HFF-Myc (cell line): ENCODE measurements around the gene CCNY.

ENCODE experiments used
- DNase-seq: peaks from one replicate; pipeline ENCODE4 v3.0.0-alpha.2; 2011; ENCODE audit warnings: low read depth; ENCODE audit errors: extremely low read depth
- H3K4me3 ChIP-seq: replicated peaks from 2 replicates; pipeline ENCODE4 v1.5.1; 2011; ENCODE audit warnings: low read depth, mild to moderate bottlenecking, control low read depth, low read length
- TF ChIP-seq, protein P1 (sequence below): IDR thresholded peaks from 2 replicates; pipeline ENCODE4 v1.5.1; 2012; ENCODE audit warnings: mild to moderate bottlenecking, low read depth, low read length, control low read depth; ENCODE audit errors: missing control alignments

The CCNY gene

DNA sequence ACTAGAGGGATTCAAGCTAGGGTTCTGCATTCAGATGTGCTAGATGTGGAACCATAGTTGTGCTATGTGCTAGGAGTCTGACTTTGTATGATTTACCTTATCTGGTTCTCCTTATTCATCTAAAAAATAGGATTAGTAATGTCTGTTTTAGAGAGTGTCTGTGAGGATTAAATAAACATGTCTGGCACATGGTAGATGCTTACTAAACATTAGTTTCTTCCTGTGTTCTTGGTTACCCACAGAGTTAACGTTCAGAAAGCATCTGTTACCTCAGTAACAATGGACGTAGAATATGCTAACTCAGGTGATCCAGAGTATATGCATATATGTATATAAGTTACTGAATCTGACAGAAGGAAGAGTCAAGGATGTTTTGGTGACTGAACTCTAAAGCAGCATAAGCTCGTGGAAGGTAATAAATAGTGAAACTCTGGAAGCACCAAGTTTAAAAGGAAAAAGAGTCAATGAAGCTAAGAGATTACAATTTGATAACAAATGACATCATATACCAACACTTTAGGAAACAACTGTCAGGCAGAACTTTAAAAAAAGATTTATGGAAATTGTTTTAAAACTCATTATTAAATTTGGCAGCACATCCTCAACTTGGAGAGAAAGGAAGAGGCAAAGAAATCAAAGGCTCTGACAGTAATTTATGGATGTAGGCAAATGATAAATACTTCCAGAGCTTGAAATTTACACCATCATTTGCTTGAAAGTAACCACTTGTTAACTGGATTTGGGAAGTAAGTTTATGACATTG lies 127.0 kb downstream of the CCNY start:
- TF ChIP-seq, protein P1, sequence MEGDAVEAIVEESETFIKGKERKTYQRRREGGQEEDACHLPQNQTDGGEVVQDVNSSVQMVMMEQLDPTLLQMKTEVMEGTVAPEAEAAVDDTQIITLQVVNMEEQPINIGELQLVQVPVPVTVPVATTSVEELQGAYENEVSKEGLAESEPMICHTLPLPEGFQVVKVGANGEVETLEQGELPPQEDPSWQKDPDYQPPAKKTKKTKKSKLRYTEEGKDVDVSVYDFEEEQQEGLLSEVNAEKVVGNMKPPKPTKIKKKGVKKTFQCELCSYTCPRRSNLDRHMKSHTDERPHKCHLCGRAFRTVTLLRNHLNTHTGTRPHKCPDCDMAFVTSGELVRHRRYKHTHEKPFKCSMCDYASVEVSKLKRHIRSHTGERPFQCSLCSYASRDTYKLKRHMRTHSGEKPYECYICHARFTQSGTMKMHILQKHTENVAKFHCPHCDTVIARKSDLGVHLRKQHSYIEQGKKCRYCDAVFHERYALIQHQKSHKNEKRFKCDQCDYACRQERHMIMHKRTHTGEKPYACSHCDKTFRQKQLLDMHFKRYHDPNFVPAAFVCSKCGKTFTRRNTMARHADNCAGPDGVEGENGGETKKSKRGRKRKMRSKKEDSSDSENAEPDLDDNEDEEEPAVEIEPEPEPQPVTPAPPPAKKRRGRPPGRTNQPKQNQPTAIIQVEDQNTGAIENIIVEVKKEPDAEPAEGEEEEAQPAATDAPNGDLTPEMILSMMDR, result no peak
- no peak for DNase-seq
- no peak overlapping the region for H3K4me3 ChIP-seq

DNA sequence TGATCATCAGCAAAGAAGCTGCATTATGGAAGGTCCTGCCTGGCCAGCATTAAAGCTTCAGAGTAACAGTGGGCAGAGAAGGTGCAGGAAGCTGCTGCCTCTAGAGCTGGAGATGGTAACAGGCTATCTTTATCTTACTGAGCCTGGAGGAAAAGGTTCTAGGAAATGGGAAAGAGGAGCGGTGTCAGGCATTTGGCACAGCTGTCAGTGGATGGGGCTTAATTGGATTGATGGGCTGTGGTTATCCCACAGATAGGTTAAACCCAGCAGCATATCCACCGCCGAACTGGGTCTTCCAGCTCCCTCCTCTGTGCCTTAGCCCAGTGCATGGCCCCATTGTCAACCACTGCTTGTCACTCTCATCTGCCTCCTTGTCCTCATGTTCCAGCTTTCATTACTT lies 127.6 kb downstream of the CCNY start:
- TF ChIP-seq, protein P1, result no peak
- no peak overlapping the region for H3K4me3 ChIP-seq
- no peak for DNase-seq

DNA sequence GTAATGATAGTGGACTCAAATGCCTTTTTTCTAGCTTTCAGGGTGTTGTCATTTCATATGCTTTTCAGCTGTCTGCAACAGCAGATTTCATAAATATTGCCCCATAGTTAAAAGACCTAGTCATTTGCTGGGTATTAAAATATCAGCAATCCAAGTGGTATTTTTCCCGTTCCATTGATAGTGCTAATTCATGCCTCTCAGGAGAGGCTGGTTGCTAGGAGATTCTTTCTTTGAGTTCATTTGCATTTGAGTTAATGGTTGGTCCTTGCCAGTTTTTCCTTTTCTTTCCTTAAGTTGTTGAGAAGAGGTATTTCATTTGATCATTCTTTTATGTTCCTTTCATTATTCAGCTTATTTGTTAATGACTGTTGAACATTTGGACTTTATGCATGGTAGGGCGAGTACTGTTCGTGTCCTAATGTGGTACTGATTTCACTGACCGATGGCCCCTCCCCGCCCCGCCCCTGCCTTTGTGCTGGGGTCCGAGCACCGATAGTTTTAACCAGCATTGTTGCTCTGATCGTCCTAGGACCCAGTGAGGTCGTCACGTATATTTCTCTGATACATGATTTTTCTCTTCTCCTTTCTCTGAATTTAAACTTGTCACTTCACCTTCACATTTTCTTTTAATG lies 128.6 kb downstream of the CCNY start:
- no peak for DNase-seq
- TF ChIP-seq, protein P1, result no peak
- H3K4me3 ChIP-seq, result no peak overlapping the region

DNA sequence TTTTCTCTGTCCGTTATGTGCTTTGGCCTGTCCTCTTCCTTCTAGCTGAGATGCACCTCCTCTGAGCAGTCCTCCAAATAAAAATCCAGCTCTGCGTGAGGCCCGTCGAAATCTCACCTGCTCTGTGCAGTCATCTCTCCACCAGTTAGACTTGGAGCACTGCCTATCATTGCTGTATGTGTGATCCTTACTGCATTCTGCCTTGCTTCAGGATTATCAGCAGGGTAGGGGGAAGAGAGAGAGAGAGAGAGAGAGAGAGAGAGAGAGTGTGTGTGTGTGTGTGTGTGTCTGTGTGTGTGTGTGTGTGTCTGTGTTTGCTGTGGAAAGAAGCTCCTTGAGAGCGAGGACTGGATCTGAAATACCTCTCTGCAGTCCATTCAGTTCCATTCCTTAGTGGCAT lies 129.4 kb downstream of the CCNY start:
- TF ChIP-seq, protein P1, result no peak
- no peak for DNase-seq
- H3K4me3 ChIP-seq, result no peak overlapping the region

DNA sequence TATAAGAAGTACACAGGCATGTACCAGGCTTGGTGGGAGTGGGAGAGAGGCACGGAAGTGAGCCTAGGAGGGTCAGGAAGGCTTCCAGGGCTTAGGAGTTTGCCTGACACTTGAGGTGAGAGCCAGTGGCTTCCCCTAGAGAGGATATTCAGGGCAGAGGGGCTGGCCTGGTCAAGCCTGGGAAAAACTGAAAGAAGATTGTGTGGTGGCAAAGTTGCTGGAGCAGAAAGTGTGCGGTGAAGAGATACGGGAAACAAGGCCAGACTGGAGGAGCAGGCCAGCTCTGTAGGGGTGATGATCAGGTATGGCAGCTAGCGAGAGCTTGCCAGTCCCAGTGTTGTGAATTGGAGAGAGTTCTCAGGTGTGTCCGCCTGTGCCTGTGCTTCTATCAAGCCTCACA lies 129.9 kb downstream of the CCNY start:
- DNase-seq, result no peak
- no peak overlapping the region for H3K4me3 ChIP-seq
- TF ChIP-seq, protein P1, result no peak

DNA sequence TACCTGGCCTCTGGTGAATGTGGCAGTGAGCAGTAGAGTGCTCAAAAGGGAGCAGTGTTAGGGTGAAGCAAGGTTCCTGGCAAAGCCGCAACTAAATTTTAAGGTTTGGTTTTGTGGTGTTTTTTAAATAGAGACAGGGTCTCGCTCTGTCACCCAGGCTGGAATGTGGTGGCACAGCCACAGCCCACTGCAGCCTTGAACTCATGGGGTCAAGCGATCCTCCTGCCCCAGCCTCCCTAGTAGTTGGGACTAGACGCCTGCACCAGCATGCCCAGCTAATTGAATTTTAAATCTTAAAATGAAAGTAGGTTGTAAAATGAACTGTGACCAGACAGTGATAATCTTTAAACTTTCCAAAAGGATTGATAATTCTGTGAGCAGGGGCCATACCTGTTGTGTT lies 130.4 kb downstream of the CCNY start:
- no peak overlapping the region for H3K4me3 ChIP-seq
- TF ChIP-seq, protein P1, result no peak
- no peak for DNase-seq
